Common myeloid progenitor, CD34-positive (primary cell): ENCODE data around the gene TRPM1.
A peak's percentile ranks its signal among the peaks of the same experiment; 100 is the strongest.

Experiments used
- CTCF ChIA-PET: fragments of 350-600 bp; sonication (Branson Sonifier 250); formaldehyde crosslinking; loops from one replicate; lab custom pipeline; 2021; ENCODE audit warnings: antibody characterized with exemption; lab: Charles Lee
- POLR2A ChIA-PET: fragments of 350-600 bp; sonication (Branson Sonifier 250); formaldehyde crosslinking; loops from one replicate; lab custom pipeline; 2021; ENCODE audit warnings: antibody characterized with exemption; lab: Charles Lee
- DNase-seq, 3 donors: peaks; one replicate each; pipeline versions ENCODE4 v3.0.0 to v3.0.0-alpha.2; 2013
- H3K27ac ChIP-seq, 2 experiments: 1 replicate in 1 of 2; 2 replicates in 1 of 2; pipeline ENCODE4 v1.7.0; 2013; ENCODE audit warnings: inconsistent platforms in 2 of 2, low read length in 2 of 2, mild to moderate bottlenecking in 2 of 2, low read depth in 1 of 2, moderate library complexity in 1 of 2; ENCODE audit not compliant: severe bottlenecking in 2 of 2, insufficient read depth in 1 of 2, poor library complexity in 1 of 2
- H3K27me3 ChIP-seq, 5 experiments: replicated peaks in 2 of 5; 1 replicate in 3 of 5; 2 replicates in 2 of 5; pipeline versions ENCODE4 v1.6.1 to v1.7.0; 2013; ENCODE audit warnings: low read length in 4 of 5, mild to moderate bottlenecking in 2 of 5, moderate library complexity in 2 of 5, inconsistent platforms in 1 of 5; ENCODE audit not compliant: insufficient read depth in 5 of 5, control insufficient read depth in 4 of 5
- H3K36me3 ChIP-seq, 4 experiments: 1 replicate in 2 of 4; 2 replicates in 2 of 4; pipeline versions ENCODE4 v1.6.1 to v1.7.0; 2013; ENCODE audit warnings: low read length in 3 of 4, control low read depth in 1 of 4, mild to moderate bottlenecking in 1 of 4; ENCODE audit not compliant: control insufficient read depth in 4 of 4, insufficient read depth in 4 of 4
- H3K4me1 ChIP-seq, 4 experiments: 1 replicate in 3 of 4; 2 replicates in 1 of 4; pipeline versions ENCODE4 v1.6.1 to v1.7.1; 2013; ENCODE audit warnings: low read length in 3 of 4, mild to moderate bottlenecking in 3 of 4, control low read depth in 1 of 4, inconsistent platforms in 1 of 4, moderate library complexity in 1 of 4; ENCODE audit not compliant: control insufficient read depth in 4 of 4, insufficient read depth in 4 of 4; ENCODE audit errors: control extremely low read depth in 1 of 4
- H3K4me3 ChIP-seq, 7 experiments: 1 replicate in 4 of 7; 2 replicates in 3 of 7; pipeline versions ENCODE4 v1.5.1 to v1.7.0; 2013; ENCODE audit warnings: mild to moderate bottlenecking in 7 of 7, low read length in 6 of 7, moderate library complexity in 6 of 7, inconsistent platforms in 2 of 7, low read depth in 2 of 7, control low read depth in 1 of 7; ENCODE audit not compliant: insufficient read depth in 4 of 7, control insufficient read depth in 1 of 7; ENCODE audit errors: extremely low read depth in 1 of 7
- H3K9me3 ChIP-seq, 5 experiments: 1 replicate in 4 of 5; 2 replicates in 1 of 5; pipeline versions ENCODE4 v1.6.1 to v1.7.1; 2013; ENCODE audit warnings: low read length in 4 of 5, mild to moderate bottlenecking in 2 of 5, inconsistent platforms in 1 of 5, low read depth in 1 of 5, moderate library complexity in 1 of 5; ENCODE audit not compliant: control insufficient read depth in 4 of 5, insufficient read depth in 2 of 5; ENCODE audit errors: control extremely low read depth in 1 of 5
- WGBS: methylation state at CpG from one replicate; pipeline ENCODE4 v1.1.5; 2013; ENCODE audit not compliant: insufficient coverage; 5-methylcytosine and 5-hydroxymethylcytosine counted together

TRPM1 gene

GRCh38 chr15:31147456-31147855 lies 45.9 kb upstream of the TRPM1 start:
- Histone ChIP-seq H3K27ac (no peak overlapping the region), H3K4me3 (no peak overlapping the region), H3K36me3 (no peaks in the 10 kb centered on the region), H3K4me1 (no peaks in the 10 kb centered on the region), H3K27me3 (peaks cover 0 to 3% (median 0%) of the 10 kb centered on the region in 5 experiments), H3K9me3 (no peaks in the 10 kb centered on the region)
- 85% methylated on average over 8 of the region's 8 CpGs for WGBS
- CTCF ChIA-PET, result interaction anchor here (0.7 kb wide), 1 partner anchor 285 kb away, joined by 3 read pairs; no protein-coding TSS in a partner anchor
- POLR2A ChIA-PET, result interaction anchor here (0.6 kb wide), 1 partner anchor 257 kb away, joined by 3 read pairs; no protein-coding TSS in a partner anchor
- no peak for DNase-seq

- POLR2A ChIA-PET, result no interaction called here
- Histone ChIP-seq H3K9me3 (no peaks in the 10 kb centered on the region), H3K36me3 (no peaks in the 10 kb centered on the region), H3K4me1 (no peaks in the 10 kb centered on the region), H3K27ac (no peak overlapping the region), H3K27me3 (peaks cover 0 to 3% (median 0%) of the 10 kb centered on the region in 5 experiments), H3K4me3 (no peak overlapping the region)
- DNase-seq, result peak in 1 of 3 donors; percentile 3
- 100% methylated on average over 3 of the region's 7 CpGs for WGBS
- CTCF ChIA-PET, result no interaction called here
These were observed 43.9 kb upstream of the TRPM1 start for GRCh38 chr15:31145271-31145911.

GRCh38 chr15:31141792-31142191 lies 40.3 kb upstream of the TRPM1 start:
- Histone ChIP-seq H3K27me3 (peaks cover 0 to 2% (median 0%) of the 10 kb centered on the region in 5 experiments), H3K27ac (no peak overlapping the region), H3K4me3 (no peak overlapping the region), H3K9me3 (peaks cover 0 to 5% (median 0%) of the 10 kb centered on the region in 5 experiments), H3K36me3 (no peaks in the 10 kb centered on the region), H3K4me1 (no peaks in the 10 kb centered on the region)
- no peak for DNase-seq
- CTCF ChIA-PET, result no interaction called here
- POLR2A ChIA-PET, result no interaction called here

- peaks cover 0 to 2% (median 0%) of the 10 kb centered on the region in 5 experiments for H3K27me3 ChIP-seq
- no peaks in the 10 kb centered on the region for H3K36me3 ChIP-seq
- peaks cover 0 to 11% (median 3%) of the 10 kb centered on the region in 5 experiments for H3K9me3 ChIP-seq
- no peak overlapping the region for H3K27ac ChIP-seq
- no peak for DNase-seq
- no peak overlapping the region for H3K4me3 ChIP-seq
- ChIA-PET POLR2A (no interaction called here), CTCF (no interaction called here)
- no peaks in the 10 kb centered on the region for H3K4me1 ChIP-seq
- WGBS, result 100% methylated on average over 3 of the region's 6 CpGs
These were observed 35.2 kb upstream of the TRPM1 start for GRCh38 chr15:31136607-31137328.

- Histone ChIP-seq H3K9me3 (peaks cover 0 to 11% (median 3%) of the 10 kb centered on the region in 5 experiments), H3K4me3 (no peak overlapping the region), H3K4me1 (no peaks in the 10 kb centered on the region), H3K36me3 (no peaks in the 10 kb centered on the region), H3K27ac (no peak overlapping the region), H3K27me3 (peaks cover 0 to 2% (median 0%) of the 10 kb centered on the region in 5 experiments)
- no peak for DNase-seq
- whole genome bisulfite sequencing, result 96% methylated on average over 4 of the region's 9 CpGs
- ChIA-PET CTCF (no interaction called here), POLR2A (no interaction called here)
These were observed 34.5 kb upstream of the TRPM1 start for GRCh38 chr15:31136016-31136415.

GRCh38 chr15:31135523-31135922 lies 34.0 kb upstream of the TRPM1 start:
- POLR2A ChIA-PET, result no interaction called here
- Histone ChIP-seq H3K27me3 (peaks cover 0 to 2% (median 0%) of the 10 kb centered on the region in 5 experiments), H3K4me1 (no peaks in the 10 kb centered on the region)

GRCh38 chr15:31133890-31134289 lies 32.4 kb upstream of the TRPM1 start:
- Histone ChIP-seq H3K36me3 (no peaks in the 10 kb centered on the region), H3K27me3 (peaks cover 0 to 2% (median 0%) of the 10 kb centered on the region in 5 experiments), H3K4me3 (no peak overlapping the region), H3K9me3 (peaks cover 0 to 11% (median 3%) of the 10 kb centered on the region in 5 experiments), H3K4me1 (peaks cover 0 to 4% (median 0%) of the 10 kb centered on the region in 4 experiments), H3K27ac (no peak overlapping the region)
- no peak for DNase-seq
- CTCF ChIA-PET, result no interaction called here
- WGBS, result 94% methylated on average over 5 of the region's 5 CpGs
- POLR2A ChIA-PET, result no interaction called here

More at GRCh38 chr15:31135523-31135922, 34.0 kb upstream of the TRPM1 start:
- Histone ChIP-seq H3K9me3 (peaks cover 0 to 11% (median 3%) of the 10 kb centered on the region in 5 experiments), H3K27ac (no peak overlapping the region), H3K36me3 (no peaks in the 10 kb centered on the region), H3K4me3 (no peak overlapping the region)
- DNase-seq, result no peak
- WGBS, result 50% methylated on average over 2 of the region's 6 CpGs
- CTCF ChIA-PET, result no interaction called here
